HEK293T (cell line): ENCODE results near the gene TET3.
"Not testable (repeated sequence)": the region's sequence is repeated elsewhere in the genome, so short reads cannot be mapped to it uniquely, and the experiment has no call there.

Experiments used
- ARNT ChIP-seq: fragments of 450-650 bp; IDR thresholded peaks from 2 replicates; pipeline ENCODE4 v1.6.1; 2017; ENCODE audit warnings: mild to moderate bottlenecking
- BHLHE40 ChIP-seq: fragments of 450-650 bp; IDR thresholded peaks from 2 replicates; pipeline ENCODE4 v1.6.1; 2016; ENCODE audit warnings: mild to moderate bottlenecking, moderate library complexity, borderline replicate concordance
- CTBP1 ChIP-seq: fragments of 450-650 bp; IDR thresholded peaks from 2 replicates; pipeline ENCODE4 v1.6.1; 2016; ENCODE audit warnings: borderline replicate concordance
- ELF4 ChIP-seq: fragments of 450-650 bp; IDR thresholded peaks from 2 replicates; pipeline ENCODE4 v1.6.1; 2017; ENCODE audit warnings: antibody characterized with exemption
- FOXA1 ChIP-seq: fragments of 450-650 bp; IDR thresholded peaks from 2 replicates; pipeline ENCODE4 v1.6.1; 2016; ENCODE audit warnings: mild to moderate bottlenecking
- FOXK2 ChIP-seq: fragments of 450-650 bp; IDR thresholded peaks from 2 replicates; pipeline ENCODE4 v1.6.1; 2016; ENCODE audit warnings: mild to moderate bottlenecking
- FOXM1 ChIP-seq: fragments of 450-650 bp; IDR thresholded peaks from 2 replicates; pipeline ENCODE4 v1.6.1; 2017; ENCODE audit warnings: mild to moderate bottlenecking, borderline replicate concordance
- HDGF ChIP-seq: fragments of 450-650 bp; IDR thresholded peaks from 2 replicates; pipeline ENCODE4 v1.6.1; 2017; ENCODE audit warnings: antibody characterized with exemption, borderline replicate concordance
- NFRKB ChIP-seq: fragments of 450-650 bp; IDR thresholded peaks from 2 replicates; pipeline ENCODE4 v1.6.1; 2016; ENCODE audit warnings: mild to moderate bottlenecking, moderate library complexity
- SP1 ChIP-seq: fragments of 450-650 bp; IDR thresholded peaks from 2 replicates; pipeline ENCODE4 v1.6.1; 2017
- SUZ12 ChIP-seq: fragments of 450-650 bp; IDR thresholded peaks from 2 replicates; pipeline ENCODE4 v1.6.1; 2016; ENCODE audit warnings: mild to moderate bottlenecking
- TARDBP ChIP-seq: fragments of 450-650 bp; IDR thresholded peaks from 2 replicates; pipeline ENCODE4 v1.6.1; 2016

DNA sequence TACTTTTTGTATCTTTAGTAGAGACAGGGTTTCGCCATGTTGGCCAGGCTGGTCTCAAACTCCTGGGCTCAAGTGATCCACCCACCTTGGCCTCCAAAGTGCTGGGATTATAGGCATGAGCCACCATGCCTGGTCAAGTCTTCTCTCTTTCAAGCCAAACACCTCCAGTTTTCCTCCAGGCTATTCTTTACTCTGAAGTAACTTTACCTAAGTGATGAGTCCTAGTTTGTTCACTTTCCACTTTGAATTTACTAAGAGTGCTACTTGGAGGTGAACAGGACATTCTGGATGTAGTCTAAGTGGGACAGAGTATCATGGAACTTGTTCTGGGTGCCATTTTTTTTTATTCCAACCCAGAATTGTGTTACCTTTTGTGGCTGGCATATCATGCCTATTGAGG is 44.6 kb upstream of the TET3 start:
- TF ChIP-seq SP1, FOXA1, NFRKB, TARDBP, SUZ12, FOXK2, ARNT, FOXM1, HDGF, CTBP1, BHLHE40, ELF4: not testable (repeated sequence)
